ENCODE data around the gene CDH18.

Gene CDH18

DNA sequence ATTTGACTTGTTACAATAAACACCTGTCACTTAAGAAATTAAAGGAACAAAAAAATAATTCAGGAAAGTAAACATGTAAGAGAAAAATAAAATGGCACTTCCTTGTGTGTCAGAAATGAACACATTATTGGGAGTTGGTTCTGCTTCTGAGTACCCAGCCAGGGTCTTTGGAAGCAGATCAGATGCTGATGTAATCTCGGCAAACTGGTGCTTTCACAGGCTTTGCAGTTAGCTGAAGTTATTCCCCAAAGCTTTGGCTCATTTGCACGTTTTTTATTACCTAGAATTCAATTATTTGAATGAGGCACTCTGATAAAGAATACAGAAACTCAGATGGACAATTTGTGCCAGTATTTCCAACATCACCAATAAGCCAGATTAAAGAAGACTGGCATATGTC is 10.9 kb downstream of the CDH18 start:
- H3K4me1 Mint-ChIP-seq (ENCODE audit: low read depth): no peaks in the 10 kb centered on the region
- H3K9me3 Mint-ChIP-seq: peaks cover 14% of the 10 kb centered on the region
- no peaks in the 10 kb centered on the region for H3K36me3 Mint-ChIP-seq (ENCODE audit: low read depth)
- no peak overlapping the region for H3K27ac Mint-ChIP-seq
- no peak overlapping the region for H3K4me3 Mint-ChIP-seq
- no peaks in the 10 kb centered on the region for H3K27me3 Mint-ChIP-seq

DNA sequence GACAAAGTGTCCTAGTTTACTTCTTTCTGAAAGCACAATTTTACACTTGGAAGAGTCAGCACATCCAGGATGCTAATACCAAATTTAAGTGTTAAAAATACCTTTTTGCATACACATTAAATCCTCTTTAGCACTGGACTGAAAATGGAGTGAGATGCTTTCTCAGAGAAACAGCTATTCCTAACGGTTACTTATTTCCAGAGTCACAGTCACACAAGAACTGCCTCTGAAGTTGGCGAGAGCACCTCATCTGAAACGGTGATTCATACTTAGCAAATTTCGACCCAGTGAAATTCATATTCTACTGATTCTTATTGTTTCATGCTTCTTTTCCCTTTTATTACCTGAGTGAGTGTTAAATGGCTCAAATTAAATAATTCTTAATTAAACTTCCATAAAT is 12.2 kb downstream of the CDH18 start:
- no peak overlapping the region for H3K4me3 Mint-ChIP-seq
- H3K9me3 Mint-ChIP-seq: peaks cover 13% of the 10 kb centered on the region
- no peaks in the 10 kb centered on the region for H3K27me3 Mint-ChIP-seq
- H3K36me3 Mint-ChIP-seq (ENCODE audit: low read depth): no peaks in the 10 kb centered on the region
- H3K27ac Mint-ChIP-seq: no peak overlapping the region
- H3K4me1 Mint-ChIP-seq (ENCODE audit: low read depth): no peaks in the 10 kb centered on the region

DNA sequence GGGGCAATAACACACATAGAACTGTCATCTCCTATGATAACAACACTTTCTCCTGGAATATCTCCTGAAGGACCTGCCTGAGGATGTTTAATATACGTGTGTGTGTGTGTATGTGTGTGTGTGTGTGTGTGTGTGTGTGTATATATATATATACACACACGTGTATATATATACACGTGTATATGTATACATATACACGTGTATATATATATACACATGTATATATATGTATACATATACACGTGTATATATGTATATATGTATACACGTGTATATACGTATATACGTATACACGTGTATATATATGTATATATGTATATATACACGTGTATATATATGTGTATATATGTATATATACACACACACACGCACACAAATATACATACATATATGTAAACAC is 27.5 kb downstream of the CDH18 start:
- Mint-ChIP-seq H3K4me3 (no peak overlapping the region), H3K27ac (no peak overlapping the region), H3K27me3 (no peaks in the 10 kb centered on the region), H3K4me1 (ENCODE audit: low read depth) (no peaks in the 10 kb centered on the region), H3K36me3 (ENCODE audit: low read depth) (no peaks in the 10 kb centered on the region), H3K9me3 (peaks cover 12% of the 10 kb centered on the region)

DNA sequence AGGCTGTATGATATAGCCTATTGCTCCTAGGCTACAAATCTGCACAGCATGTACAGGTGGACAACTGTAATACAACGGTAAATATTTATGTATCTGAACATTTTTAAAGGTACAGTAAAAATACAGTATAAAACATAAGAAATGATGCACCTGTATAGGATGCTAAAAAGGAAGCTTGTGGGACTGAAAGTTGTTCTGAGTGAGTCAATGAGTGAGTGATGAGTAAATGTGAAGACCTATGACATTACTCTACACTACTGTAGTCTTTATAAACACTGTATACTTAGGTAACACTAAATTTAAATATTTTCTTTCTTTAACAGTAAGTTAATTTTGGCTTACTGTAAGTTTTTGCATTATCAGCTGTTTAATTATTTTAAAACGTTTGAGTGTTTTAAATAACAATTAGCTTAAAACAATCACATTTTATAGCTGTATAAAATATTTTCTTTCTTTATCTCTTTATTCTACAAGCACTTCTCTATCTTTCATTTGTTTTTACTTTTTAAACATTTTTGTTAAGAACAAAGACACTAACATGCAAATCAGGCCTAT is 28.1 kb downstream of the CDH18 start:
- Mint-ChIP-seq H3K9me3 (peaks cover 10% of the 10 kb centered on the region), H3K27me3 (no peaks in the 10 kb centered on the region), H3K27ac (no peak overlapping the region), H3K4me3 (no peak overlapping the region), H3K36me3 (ENCODE audit: low read depth) (no peaks in the 10 kb centered on the region), H3K4me1 (ENCODE audit: low read depth) (no peaks in the 10 kb centered on the region)

DNA sequence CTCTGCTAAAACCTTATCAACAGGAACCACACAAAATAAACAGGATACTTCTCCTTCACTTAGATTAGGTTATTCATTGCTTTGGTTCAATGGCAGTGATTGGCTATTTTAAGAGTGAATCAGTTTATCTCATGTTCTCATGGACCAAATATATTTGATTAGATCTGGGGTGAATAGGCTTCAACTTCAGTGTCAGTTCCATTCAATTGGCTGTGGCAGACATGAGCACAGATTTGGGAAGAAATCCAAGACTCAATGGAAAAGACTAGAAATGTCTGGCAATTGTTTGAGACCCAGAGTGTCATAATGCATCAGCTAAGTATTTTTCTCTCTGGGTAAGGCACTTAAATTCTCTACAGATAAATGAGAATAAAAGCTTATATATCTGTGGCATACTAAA is 37.1 kb downstream of the CDH18 start:
- Mint-ChIP-seq H3K9me3 (peaks cover under 1% of the 10 kb centered on the region), H3K4me3 (no peak overlapping the region), H3K36me3 (ENCODE audit: low read depth) (no peaks in the 10 kb centered on the region), H3K27ac (no peak overlapping the region), H3K27me3 (no peaks in the 10 kb centered on the region), H3K4me1 (ENCODE audit: low read depth) (no peaks in the 10 kb centered on the region)

DNA sequence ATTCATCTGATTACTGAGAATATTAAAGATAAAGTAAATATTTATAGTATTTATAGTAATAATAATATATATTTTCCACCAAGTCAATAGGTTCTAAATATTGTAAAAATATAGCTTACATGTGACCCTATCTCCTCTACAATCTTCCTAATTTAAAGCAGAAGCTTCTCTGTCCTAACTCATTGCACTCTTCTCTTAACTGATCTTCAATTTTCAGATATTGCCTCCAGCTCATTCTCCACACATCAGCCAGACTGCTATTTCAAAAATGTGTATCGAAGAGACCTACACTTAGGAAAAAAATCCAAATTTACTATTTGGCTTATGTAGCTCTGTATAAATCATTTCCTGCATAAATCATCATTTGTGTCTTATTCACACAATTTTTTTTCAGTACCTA is 47.8 kb downstream of the CDH18 start:
- peaks cover 4% of the 10 kb centered on the region for H3K9me3 Mint-ChIP-seq
- H3K27ac Mint-ChIP-seq: no peak overlapping the region
- H3K4me3 Mint-ChIP-seq: no peak overlapping the region
- H3K4me1 Mint-ChIP-seq (ENCODE audit: low read depth): no peaks in the 10 kb centered on the region
- H3K36me3 Mint-ChIP-seq (ENCODE audit: low read depth): no peaks in the 10 kb centered on the region
- H3K27me3 Mint-ChIP-seq: no peaks in the 10 kb centered on the region

DNA sequence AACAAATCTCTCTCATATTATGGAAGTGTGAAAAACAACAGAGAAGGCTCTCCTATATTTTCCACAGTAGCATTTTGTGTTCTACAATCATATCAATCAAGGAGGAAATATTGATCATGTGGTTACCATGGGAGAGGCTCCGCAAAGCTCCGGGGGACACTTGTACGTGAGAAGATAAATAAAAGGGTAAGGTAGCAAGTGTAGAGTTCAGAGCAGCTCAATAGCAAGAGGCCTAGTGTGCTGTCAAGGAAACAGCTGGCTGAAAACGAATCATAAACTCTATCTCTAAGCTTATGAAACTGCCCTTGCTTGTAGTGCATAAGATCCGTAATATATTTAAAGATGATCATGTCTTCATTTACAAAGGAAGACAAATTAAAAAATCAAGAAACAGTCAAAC is 57.5 kb downstream of the CDH18 start:
- no peak overlapping the region for H3K27ac Mint-ChIP-seq
- H3K27me3 Mint-ChIP-seq: no peaks in the 10 kb centered on the region
- peaks cover 9% of the 10 kb centered on the region for H3K9me3 Mint-ChIP-seq
- no peaks in the 10 kb centered on the region for H3K4me1 Mint-ChIP-seq (ENCODE audit: low read depth)
- H3K4me3 Mint-ChIP-seq: no peak overlapping the region
- H3K36me3 Mint-ChIP-seq (ENCODE audit: low read depth): no peaks in the 10 kb centered on the region

DNA sequence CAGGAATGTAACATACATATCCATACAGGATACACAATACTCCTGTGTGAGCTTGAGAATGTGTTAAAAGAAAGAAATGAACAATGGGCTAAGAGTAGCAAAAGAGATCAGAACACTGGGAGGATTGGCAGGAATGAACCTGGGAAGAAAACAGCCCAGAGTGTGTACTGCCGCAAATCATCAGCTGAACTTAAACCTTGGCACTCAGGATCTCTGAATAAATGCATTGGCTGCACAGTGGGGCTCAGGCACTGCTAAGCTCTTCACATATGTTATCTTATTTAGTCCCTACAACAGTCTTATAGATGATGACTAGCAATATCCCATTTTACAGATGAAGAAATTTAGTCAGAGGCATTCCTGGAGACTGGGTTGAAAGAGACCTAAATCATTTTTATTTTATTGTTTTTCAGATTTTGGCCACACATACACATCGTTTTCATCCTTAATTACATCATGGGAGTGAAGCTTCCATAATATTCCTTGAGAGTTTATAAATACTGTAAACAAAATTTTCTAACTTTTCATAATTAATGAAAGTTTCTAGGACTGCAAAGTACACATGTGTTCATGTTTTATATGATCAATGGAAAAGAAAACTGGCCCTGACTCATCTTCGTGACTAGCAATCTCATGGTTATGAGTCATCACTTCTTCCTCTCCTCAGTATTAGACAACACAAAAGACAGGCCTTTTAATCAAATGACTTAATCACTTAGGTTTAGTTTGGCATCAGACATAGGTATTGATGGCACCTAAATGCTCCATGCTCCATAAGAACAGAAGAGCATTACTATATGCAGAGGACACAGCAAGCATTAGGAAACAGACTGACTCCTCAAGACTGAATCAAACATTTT is 59.2 kb downstream of the CDH18 start:
- Mint-ChIP-seq H3K4me3 (no peak overlapping the region), H3K36me3 (ENCODE audit: low read depth) (no peaks in the 10 kb centered on the region), H3K27ac (no peak overlapping the region), H3K27me3 (no peaks in the 10 kb centered on the region), H3K9me3 (peaks cover 12% of the 10 kb centered on the region), H3K4me1 (ENCODE audit: low read depth) (no peaks in the 10 kb centered on the region)

DNA sequence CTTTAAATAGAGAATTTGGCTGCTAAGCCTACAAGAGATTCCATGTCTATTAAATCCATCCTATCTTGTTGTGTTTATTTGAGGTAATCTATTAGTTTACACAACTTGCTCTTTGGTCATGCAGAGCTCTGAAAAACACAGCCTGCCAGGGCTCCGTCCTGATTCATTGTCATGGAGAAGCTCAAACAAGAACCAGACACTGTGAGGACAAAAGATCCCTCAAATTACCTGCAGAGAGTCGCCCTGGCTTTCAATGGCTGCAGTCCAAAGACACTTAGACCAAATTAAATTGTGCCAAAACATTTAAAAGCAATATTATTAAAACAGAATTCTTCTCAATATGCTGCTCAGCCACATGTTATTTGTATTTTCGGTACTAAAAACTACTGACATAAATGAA is 60.1 kb downstream of the CDH18 start:
- no peaks in the 10 kb centered on the region for H3K4me1 Mint-ChIP-seq (ENCODE audit: low read depth)
- no peaks in the 10 kb centered on the region for H3K36me3 Mint-ChIP-seq (ENCODE audit: low read depth)
- no peaks in the 10 kb centered on the region for H3K27me3 Mint-ChIP-seq
- peaks cover 10% of the 10 kb centered on the region for H3K9me3 Mint-ChIP-seq
- H3K27ac Mint-ChIP-seq: no peak overlapping the region
- no peak overlapping the region for H3K4me3 Mint-ChIP-seq

DNA sequence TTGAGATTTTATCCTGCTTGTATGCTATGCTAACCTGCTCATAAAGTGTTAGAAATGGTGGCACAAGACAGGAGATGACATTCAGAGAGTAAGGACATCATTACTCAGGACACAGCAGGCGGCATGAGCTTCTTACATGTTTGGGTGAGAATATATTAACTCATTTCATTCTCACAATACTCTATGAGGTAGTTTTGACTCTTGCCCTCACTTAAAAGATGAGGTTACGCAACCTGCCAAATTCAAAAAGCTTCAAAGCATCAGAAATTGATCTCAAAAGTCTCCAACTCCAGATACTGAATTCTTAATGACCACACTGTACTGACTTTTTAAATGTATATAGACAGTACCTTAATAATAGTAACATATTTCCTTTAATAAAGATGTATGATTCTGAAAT is 60.8 kb downstream of the CDH18 start:
- H3K9me3 Mint-ChIP-seq: peaks cover 13% of the 10 kb centered on the region
- no peaks in the 10 kb centered on the region for H3K27me3 Mint-ChIP-seq
- no peaks in the 10 kb centered on the region for H3K36me3 Mint-ChIP-seq (ENCODE audit: low read depth)
- no peak overlapping the region for H3K27ac Mint-ChIP-seq
- no peak overlapping the region for H3K4me3 Mint-ChIP-seq
- H3K4me1 Mint-ChIP-seq (ENCODE audit: low read depth): no peaks in the 10 kb centered on the region

DNA sequence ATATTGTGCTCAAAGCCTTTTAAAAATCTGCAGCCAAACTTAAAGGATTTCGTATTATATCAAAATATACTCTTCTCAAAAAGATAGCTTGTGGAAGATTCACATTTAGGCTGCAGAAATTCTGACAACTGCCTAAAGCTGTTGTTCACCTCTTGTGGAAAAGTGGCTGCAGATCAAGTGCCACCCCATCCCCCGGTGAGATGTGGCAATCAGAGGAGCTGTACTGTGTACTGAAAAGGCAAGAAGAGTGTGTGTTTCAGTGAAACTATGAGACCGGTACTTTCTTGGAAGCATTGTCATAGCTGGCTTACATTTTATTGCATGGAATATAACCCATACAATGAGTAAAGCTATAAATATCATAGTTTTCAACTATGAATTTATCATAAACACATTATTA is 64.3 kb downstream of the CDH18 start:
- Mint-ChIP-seq H3K27ac (no peak overlapping the region), H3K36me3 (ENCODE audit: low read depth) (no peaks in the 10 kb centered on the region), H3K9me3 (peaks cover 9% of the 10 kb centered on the region), H3K27me3 (no peaks in the 10 kb centered on the region), H3K4me3 (no peak overlapping the region), H3K4me1 (ENCODE audit: low read depth) (no peaks in the 10 kb centered on the region)

DNA sequence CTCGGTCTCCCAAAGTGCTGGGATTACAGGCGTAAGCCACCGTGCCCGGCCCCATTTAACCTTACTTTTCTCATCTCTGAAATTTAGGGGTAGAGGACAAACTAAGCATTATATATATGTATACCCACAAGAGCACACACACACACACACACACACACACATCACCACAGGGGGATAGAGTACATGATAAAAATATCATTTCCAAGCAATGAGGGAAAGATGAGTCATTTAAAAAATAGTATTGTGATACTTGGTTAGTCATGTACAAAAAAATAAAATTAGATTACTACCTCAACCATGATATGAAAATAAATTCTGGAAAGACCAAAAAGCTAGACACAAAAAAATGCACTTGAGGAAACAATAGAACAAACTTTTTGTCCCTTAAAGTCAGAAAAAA is 67.2 kb downstream of the CDH18 start:
- H3K36me3 Mint-ChIP-seq (ENCODE audit: low read depth): no peaks in the 10 kb centered on the region
- H3K9me3 Mint-ChIP-seq: peaks cover 15% of the 10 kb centered on the region
- H3K4me3 Mint-ChIP-seq: no peak overlapping the region
- H3K27ac Mint-ChIP-seq: no peak overlapping the region
- H3K27me3 Mint-ChIP-seq: no peaks in the 10 kb centered on the region
- no peaks in the 10 kb centered on the region for H3K4me1 Mint-ChIP-seq (ENCODE audit: low read depth)

DNA sequence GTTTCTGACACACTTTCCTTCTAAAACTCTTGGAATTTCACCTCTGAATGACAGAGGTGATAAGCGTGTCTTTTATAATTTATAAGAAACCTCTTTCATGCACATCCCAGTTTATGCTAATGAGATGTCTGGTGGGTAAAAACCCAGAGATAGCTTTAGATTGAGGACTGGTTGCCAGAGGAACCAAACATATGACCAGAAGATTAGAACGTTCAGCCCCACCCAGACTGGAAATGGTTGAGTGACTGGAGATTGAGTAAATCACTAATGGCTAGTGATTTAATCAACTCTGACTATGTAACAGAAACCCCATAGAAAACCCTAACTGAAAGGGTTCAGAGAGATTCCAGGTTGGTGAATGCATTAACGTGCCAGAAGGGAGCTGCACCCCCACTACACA is 69.2 kb downstream of the CDH18 start:
- H3K27me3 Mint-ChIP-seq: no peaks in the 10 kb centered on the region
- no peak overlapping the region for H3K27ac Mint-ChIP-seq
- no peak overlapping the region for H3K4me3 Mint-ChIP-seq
- H3K4me1 Mint-ChIP-seq (ENCODE audit: low read depth): no peaks in the 10 kb centered on the region
- no peaks in the 10 kb centered on the region for H3K36me3 Mint-ChIP-seq (ENCODE audit: low read depth)
- peaks cover 12% of the 10 kb centered on the region for H3K9me3 Mint-ChIP-seq

DNA sequence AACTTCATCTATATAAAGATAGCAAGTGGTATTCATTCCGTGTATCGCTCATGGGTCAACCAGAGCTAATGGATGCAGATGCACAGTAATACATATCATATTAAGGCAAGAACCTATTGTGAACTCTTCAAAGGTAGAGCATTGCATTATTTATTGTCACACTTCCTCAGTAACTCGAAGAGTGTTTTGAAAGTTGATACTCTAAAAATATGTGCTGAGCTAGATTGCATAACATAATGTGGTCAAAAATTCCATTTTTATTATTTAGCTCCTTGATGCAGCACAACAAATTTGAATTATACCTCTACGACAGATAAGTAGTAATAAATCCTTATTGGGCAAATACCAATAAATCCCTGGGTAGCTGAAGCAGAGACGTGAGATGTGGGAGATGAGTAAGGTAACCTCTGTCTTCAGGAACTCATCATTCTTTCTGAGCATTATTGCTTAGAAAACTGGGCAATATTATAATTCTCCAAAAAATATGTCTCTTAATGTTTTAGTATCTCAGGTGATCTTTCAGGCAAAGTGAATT is 70.3 kb downstream of the CDH18 start:
- Mint-ChIP-seq H3K36me3 (ENCODE audit: low read depth) (no peaks in the 10 kb centered on the region), H3K27ac (no peak overlapping the region), H3K4me1 (ENCODE audit: low read depth) (no peaks in the 10 kb centered on the region), H3K9me3 (peaks cover 6% of the 10 kb centered on the region), H3K27me3 (no peaks in the 10 kb centered on the region), H3K4me3 (no peak overlapping the region)

DNA sequence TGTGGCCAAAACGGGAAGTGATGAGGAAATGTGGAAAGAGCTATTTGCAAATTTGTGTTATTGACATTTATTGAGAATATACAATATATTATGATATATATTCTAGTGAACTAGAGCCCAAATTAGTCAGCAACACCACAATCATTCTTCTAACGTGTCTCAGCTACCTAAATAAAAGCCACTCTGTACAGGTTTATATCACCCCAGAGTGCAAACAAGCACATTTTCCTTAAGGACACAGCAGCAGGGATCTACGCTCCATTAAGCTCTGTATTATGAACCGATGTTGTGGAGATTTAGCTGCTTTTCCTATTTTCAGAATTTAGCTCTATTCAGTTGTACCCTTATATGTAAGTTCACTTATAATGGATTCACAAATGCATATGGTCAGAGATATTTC is 77.9 kb downstream of the CDH18 start:
- H3K36me3 Mint-ChIP-seq (ENCODE audit: low read depth): no peaks in the 10 kb centered on the region
- no peak overlapping the region for H3K4me3 Mint-ChIP-seq
- no peak overlapping the region for H3K27ac Mint-ChIP-seq
- no peaks in the 10 kb centered on the region for H3K27me3 Mint-ChIP-seq
- no peaks in the 10 kb centered on the region for H3K4me1 Mint-ChIP-seq (ENCODE audit: low read depth)
- peaks cover 12% of the 10 kb centered on the region for H3K9me3 Mint-ChIP-seq

DNA sequence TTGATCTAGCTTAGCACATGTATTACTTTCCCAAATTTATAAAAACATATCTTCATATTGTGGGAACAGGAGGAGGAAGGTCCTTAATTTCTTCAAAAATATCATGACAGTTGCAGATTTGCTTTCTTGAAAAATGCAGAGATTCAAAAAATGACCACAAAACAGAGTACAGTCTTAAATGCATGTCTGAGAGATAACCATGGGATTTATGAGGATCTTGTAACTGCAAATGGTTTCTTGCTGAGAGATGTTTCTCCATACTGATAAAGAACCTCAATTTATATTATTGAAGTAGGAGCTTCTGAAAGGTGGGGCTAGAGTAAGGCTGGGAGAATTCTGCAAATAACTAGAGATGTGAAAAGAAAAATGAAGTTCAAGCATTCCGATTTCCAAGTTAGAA is 83.2 kb downstream of the CDH18 start:
- H3K36me3 Mint-ChIP-seq (ENCODE audit: low read depth): no peaks in the 10 kb centered on the region
- no peaks in the 10 kb centered on the region for H3K4me1 Mint-ChIP-seq (ENCODE audit: low read depth)
- no peaks in the 10 kb centered on the region for H3K27me3 Mint-ChIP-seq
- H3K9me3 Mint-ChIP-seq: peaks cover 4% of the 10 kb centered on the region
- no peak overlapping the region for H3K4me3 Mint-ChIP-seq
- H3K27ac Mint-ChIP-seq: no peak overlapping the region
